ENCODE results near the gene RAPSN. TPM values are rescaled to one million over a fixed set of nuclear protein-coding genes. Genes with fewer than 3 reads are reported as not detected.

RAPSN gene
- polyA plus RNA-seq, 1 donor (not counting 4 experiments of a cell fraction or from before 2014, with no cell fraction given), result 0.28 TPM

GRCh38 chr11:47470671-47471070 lies 21.7 kb upstream of the RAPSN start:
- no peak overlapping the region for H3K4me2 ChIP-seq (ENCODE audit: control insufficient read depth, extremely low read depth, insufficient read depth, low read depth, low read length)
- H2AFZ ChIP-seq (ENCODE audit: control insufficient read depth, low read length), result no peak overlapping the region
- DNase-seq (ENCODE audit: low read depth, low spot score) (no peak), FAIRE-seq (no peak)
- H3K79me2 ChIP-seq (ENCODE audit: control insufficient read depth, insufficient read depth, low read length), result peaks cover 57% of the 10 kb centered on the region
- no peak overlapping the region for H3K27ac ChIP-seq (ENCODE audit: control insufficient read depth, insufficient read depth, low read length)
- no peaks in the 10 kb centered on the region for H3K27me3 ChIP-seq (ENCODE audit: control insufficient read depth, extremely low read depth, insufficient read depth, low read length)
- peaks cover 17% of the 10 kb centered on the region for H4K20me1 ChIP-seq (ENCODE audit: control insufficient read depth, extremely low read depth, insufficient read depth, low read length)
- no peaks in the 10 kb centered on the region for H3K9me1 ChIP-seq (ENCODE audit: control insufficient read depth, extremely low read depth, insufficient read depth, low read length)
- no peak overlapping the region for H3K4me3 ChIP-seq (ENCODE audit: control insufficient read depth in 2 of 3, extremely low read depth in 1 of 3, insufficient read depth in 2 of 3, low read depth in 1 of 3, low read length in 3 of 3)
- peaks cover 55 to 78% of the 10 kb centered on the region in 2 experiments for H3K36me3 ChIP-seq (ENCODE audit: control insufficient read depth in 2 of 2, extremely low read depth in 1 of 2, insufficient read depth in 2 of 2, low read length in 2 of 2)
- no peak for TF ChIP-seq EZH2 (IDR thresholded peaks at IDR 0.05; ENCODE audit: low read length)
- no peak for TF ChIP-seq CTCF (optimal IDR thresholded peaks at IDR 0.05 in 1 of 3, IDR thresholded peaks at IDR 0.05 in 1 of 3, conservative IDR thresholded peaks at IDR 0.05 in 1 of 3; ENCODE audit: extremely low read depth in 1 of 3, insufficient read depth in 2 of 3, low read length in 3 of 3)
- H3K9ac ChIP-seq (ENCODE audit: control insufficient read depth, extremely low read depth, insufficient read depth, low read length), result no peak overlapping the region
- no peaks in the 10 kb centered on the region for H3K4me1 ChIP-seq (ENCODE audit: control insufficient read depth, extremely low read depth, insufficient read depth, low read length)
- no peaks in the 10 kb centered on the region for H3K9me3 ChIP-seq (ENCODE audit: control insufficient read depth, low read depth, low read length)
- dilution Hi-C loops (cut with MboI; ENCODE audit: extremely low pct_ligation_motif_present, low sequenced_read_pairs), result no loop called here

GRCh38 chr11:47469361-47470179 lies 20.6 kb upstream of the RAPSN start:
- H3K4me2 ChIP-seq (ENCODE audit: control insufficient read depth, extremely low read depth, insufficient read depth, low read depth, low read length), result no peak overlapping the region
- H3K4me3 ChIP-seq (ENCODE audit: control insufficient read depth in 2 of 3, extremely low read depth in 1 of 3, insufficient read depth in 2 of 3, low read depth in 1 of 3, low read length in 3 of 3), result no peak overlapping the region
- H4K20me1 ChIP-seq (ENCODE audit: control insufficient read depth, extremely low read depth, insufficient read depth, low read length), result peaks cover 13% of the 10 kb centered on the region
- peaks cover 47% of the 10 kb centered on the region for H3K79me2 ChIP-seq (ENCODE audit: control insufficient read depth, insufficient read depth, low read length)
- H3K36me3 ChIP-seq (ENCODE audit: control insufficient read depth in 2 of 2, extremely low read depth in 1 of 2, insufficient read depth in 2 of 2, low read length in 2 of 2), result peaks cover 50 to 70% of the 10 kb centered on the region in 2 experiments
- no peak overlapping the region for H3K27ac ChIP-seq (ENCODE audit: control insufficient read depth, insufficient read depth, low read length)
- H3K4me1 ChIP-seq (ENCODE audit: control insufficient read depth, extremely low read depth, insufficient read depth, low read length), result no peaks in the 10 kb centered on the region
- H3K9me3 ChIP-seq (ENCODE audit: control insufficient read depth, low read depth, low read length), result no peaks in the 10 kb centered on the region
- TF ChIP-seq EZH2 (IDR thresholded peaks at IDR 0.05; ENCODE audit: low read length), result no peak
- TF ChIP-seq CTCF (optimal IDR thresholded peaks at IDR 0.05 in 1 of 3, IDR thresholded peaks at IDR 0.05 in 1 of 3, conservative IDR thresholded peaks at IDR 0.05 in 1 of 3; ENCODE audit: extremely low read depth in 1 of 3, insufficient read depth in 2 of 3, low read length in 3 of 3), result no peak
- DNase-seq (ENCODE audit: low read depth, low spot score) (no peak), FAIRE-seq (no peak)
- no peaks in the 10 kb centered on the region for H3K9me1 ChIP-seq (ENCODE audit: control insufficient read depth, extremely low read depth, insufficient read depth, low read length)
- dilution Hi-C loops (cut with MboI; ENCODE audit: extremely low pct_ligation_motif_present, low sequenced_read_pairs), result no loop called here
- no peak overlapping the region for H3K9ac ChIP-seq (ENCODE audit: control insufficient read depth, extremely low read depth, insufficient read depth, low read length)
- no peak overlapping the region for H2AFZ ChIP-seq (ENCODE audit: control insufficient read depth, low read length)
- H3K27me3 ChIP-seq (ENCODE audit: control insufficient read depth, extremely low read depth, insufficient read depth, low read length), result no peaks in the 10 kb centered on the region

Measured in keratinocyte (primary cell).